M059J (cell line): ENCODE measurements around the gene TMEM255B. TPM values are rescaled to one million over a fixed set of nuclear protein-coding genes. Genes with fewer than 3 reads are reported as not detected.
"Not testable (repeated sequence)": the region's sequence is repeated elsewhere in the genome, so short reads cannot be mapped to it uniquely, and the experiment has no call there.

Experiments
- DNase-seq: peaks from one replicate; pipeline ENCODE4 v3.0.0-alpha.2; 2012; ENCODE audit warnings: low read depth
- total RNA-seq: library from RNA; depleted of rRNA; stranded (reverse); fragments of >200 nt; shearing (Covaris generic); gene quantifications from 2 replicates; pipeline ENCODE4 v1.2.3, GENCODE V29; 2014

TMEM255B gene
- total RNA-seq, 1 experiment from 2014 or later = 3.5 TPM

GRCh38 chr13:113786262-113786841 is 27.3 kb downstream of the TMEM255B start:
- DNase-seq = peak; percentile 77

- no peak for DNase-seq
These were observed 28.7 kb downstream of the TMEM255B start for GRCh38 chr13:113787694-113788093.

DNA sequence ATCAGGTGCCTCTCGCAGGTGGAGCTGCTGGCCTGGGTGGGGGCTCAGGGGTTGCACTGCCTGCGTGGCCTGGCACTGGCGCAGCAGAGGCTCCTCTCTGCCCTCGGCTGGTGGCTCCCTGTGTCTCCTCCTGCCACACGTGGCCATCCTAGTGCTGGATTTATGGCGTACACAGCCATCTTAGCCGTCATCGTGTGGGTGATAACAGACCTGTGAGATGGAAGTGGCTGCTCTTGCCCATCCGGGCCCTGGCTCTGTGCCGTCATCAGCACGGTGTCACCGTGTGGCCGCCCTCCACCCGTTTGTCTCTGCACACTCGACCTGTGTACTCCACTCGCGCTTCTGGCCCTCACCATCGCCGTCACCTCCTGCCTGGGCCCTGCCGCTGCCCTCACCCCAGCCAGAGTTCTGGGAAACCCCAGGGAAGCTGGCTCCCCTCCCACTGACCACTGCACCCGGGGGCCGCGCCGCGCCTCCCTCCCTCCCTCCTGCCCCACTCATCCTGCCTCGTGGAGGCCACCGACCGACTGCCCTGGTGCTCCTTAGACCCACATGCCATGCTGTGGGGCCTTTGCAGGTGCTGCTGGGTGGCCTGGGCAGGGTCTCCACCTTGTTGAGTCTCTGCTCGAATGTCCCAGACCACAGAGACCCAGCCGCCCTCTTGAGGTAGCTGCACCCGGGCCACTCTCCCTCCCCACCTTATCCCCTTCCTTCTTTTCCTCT is 29.5 kb downstream of the TMEM255B start:
- DNase-seq = no peak

GRCh38 chr13:113789167-113789566 is 30.1 kb downstream of the TMEM255B start:
- no peak for DNase-seq

DNA sequence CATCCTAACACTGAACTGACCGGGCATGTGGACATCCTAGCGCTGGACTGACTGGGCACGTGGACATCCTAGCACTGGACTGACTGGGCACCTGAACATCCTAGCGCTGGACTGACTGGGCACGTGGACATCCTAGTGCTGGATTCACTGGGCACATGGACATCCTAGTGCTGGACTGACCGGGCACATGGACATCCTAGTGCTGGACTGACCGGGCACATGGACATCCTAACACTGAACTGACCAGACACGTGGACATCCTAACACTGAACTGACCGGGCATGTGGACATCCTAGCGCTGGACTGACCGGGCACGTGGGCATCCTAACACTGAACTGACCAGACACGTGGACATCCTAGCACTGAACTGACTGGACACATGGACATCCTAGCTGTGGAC is 30.9 kb downstream of the TMEM255B start:
- not testable (repeated sequence) for DNase-seq

DNA sequence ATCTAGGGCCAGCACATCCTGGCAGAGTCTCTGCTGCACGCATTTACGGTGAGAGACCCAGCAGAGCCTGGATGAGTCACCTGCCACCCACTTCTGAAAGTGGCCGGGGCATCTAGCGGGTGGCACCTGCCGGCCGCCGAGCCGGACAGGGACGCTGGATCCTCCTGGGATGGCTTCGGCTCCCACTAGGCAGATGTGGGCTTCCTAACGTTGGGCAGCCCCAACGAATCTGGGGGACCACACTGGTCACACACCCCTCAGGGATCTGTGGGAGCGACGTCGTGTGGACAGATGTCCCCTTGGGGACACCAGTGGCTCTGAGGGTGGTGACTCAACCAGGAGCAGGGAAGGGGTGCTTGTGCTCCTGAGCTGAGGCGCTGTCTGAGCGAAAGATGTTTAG is 32.2 kb downstream of the TMEM255B start:
- no peak for DNase-seq

DNA sequence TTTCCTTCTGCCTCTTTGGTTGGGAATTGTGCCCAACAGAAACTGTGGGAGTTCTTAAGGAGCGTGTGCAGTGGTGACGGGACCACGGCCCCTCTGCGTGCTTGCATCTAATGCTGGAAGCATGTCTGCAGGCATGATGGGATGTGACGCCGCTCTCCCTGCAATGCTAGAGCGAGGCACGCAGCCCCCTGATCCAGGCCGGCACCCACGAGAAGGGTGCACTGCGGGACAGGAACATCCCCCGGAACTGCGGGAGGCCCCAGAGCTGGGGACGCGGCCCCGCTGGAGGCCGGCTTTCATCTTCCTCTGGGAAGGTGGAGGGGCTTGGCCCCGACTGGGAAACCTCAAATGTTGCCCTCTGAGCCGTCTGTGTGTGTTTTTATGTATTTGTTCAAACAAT is 32.7 kb downstream of the TMEM255B start:
- DNase-seq = no peak

DNA sequence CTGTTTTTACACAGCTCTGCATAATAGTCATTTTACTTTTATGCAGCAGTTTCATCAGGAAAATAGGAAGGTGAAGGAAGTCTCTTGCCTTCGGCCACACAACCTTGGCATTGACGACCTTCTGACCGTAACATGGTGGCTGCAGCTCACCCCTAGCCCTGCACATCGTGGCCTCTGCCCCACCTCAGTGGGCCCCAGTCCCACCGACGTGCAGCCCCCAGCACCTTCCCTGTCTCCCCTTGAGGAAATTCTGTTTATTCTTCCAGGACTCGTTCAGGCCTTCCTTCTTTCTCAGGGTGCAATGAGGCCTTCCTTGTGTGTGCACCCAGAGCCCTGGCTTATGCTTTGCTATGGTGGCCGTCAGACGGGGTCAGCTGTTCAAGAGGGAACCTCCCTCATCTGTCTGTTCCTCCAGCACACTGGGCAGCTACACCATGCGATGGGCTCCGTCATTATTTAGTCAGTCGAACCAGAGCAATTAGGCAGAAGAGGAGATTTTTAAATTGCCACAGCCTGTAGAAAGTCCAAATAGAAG is 33.3 kb downstream of the TMEM255B start:
- DNase-seq = no peak

GRCh38 chr13:113792886-113793717 is 34.1 kb downstream of the TMEM255B start:
- no peak for DNase-seq

DNA sequence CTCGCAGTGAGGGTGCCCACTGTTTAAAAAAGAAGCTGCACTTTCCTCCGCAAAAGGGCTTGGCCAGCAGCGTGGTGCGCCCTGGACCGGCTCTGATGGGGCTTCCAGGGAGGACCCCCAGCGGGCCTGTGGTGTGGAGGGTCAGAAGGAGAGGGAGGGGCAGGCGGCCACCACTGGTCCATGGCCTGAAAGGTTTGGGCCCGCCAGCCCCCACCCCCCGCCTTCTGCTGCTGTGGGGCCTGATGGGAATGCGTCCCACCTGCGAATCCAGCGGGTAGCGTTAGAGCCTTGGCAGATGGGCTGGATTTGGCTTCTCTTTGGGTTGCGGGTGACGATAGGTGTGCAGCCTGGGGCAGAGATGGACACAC is 34.7 kb downstream of the TMEM255B start:
- DNase-seq = no peak

GRCh38 chr13:113794086-113794485 is 35.1 kb downstream of the TMEM255B start:
- no peak for DNase-seq

- no peak for DNase-seq
These were observed 35.7 kb downstream of the TMEM255B start for GRCh38 chr13:113794764-113795173.

DNA sequence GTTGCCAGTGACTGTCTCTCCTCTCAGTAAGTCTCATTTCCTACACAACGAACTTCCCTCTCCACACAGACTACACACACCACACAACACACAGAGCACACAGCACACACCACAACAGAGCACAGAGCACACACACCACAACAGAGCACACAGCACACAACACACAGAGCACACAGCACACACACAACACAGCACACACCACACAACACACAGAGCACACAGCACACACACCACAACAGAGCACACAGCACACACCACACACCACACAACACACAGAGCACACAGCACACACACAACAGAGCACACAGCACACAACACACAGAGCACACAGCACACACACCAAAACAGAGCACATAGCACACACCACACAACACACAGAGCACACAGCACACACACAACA is 36.3 kb downstream of the TMEM255B start:
- DNase-seq = not testable (repeated sequence)

- DNase-seq = no peak
These were observed 37.4 kb downstream of the TMEM255B start for GRCh38 chr13:113796211-113796963.

DNA sequence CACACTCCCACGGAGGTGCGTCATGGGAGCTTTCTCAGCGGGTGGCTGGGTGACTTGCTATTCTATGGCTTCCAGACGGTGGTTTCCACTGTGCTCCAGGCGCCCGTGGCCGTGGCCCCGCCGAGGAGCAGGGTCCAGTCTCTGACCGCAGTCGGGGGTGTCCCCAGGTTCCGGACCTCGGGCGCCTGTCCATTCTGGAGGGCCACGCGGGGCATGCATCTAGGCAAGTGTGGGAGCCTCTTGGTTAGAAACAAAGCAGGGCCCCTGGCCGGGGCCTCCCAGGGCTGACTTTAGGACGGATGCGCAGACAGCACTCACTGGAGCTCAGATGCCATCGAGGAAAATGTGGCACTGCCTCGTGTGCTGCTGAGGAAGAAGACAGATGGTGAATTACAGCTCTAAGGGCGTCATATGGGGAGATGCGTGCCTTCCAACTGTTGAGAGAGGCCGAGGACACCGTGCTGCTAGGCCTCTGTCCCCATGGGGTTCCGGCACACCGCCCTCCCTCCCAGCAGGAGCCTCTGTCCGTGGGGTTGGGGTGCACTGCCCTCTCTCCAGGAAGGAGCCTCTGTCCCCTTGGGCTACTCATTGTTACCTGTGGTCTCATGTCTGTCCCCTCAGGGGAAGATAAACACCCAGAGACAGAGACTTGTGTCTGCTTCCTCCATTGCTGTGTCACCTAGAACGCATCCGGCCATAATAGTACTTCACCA is 38.1 kb downstream of the TMEM255B start:
- no peak for DNase-seq

DNA sequence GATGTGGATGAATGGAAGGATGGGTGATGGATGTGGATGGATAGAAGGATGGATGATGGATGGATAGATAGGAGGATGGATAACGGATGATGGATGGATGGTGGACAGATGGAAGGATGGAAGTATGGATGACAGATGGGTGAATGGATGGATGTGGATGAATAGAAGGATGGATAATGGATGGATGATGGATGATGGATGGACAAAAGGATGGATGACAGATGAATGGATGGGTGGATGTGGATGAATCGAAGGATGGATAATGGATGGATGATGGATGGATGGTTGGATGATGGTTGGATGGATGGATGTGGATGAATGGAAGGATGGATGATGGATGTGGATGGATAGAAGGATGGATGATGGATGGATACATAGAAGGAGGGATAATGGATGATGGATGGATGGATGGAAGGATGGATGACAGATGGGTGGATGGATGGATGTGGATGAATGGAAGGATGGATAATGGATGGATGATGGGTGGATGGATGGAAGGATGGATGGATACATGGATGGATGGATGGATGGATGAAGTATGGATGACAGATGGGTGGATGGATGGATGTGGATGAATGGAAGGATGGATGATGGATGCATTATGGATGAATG is 39.3 kb downstream of the TMEM255B start:
- DNase-seq = no peak

DNA sequence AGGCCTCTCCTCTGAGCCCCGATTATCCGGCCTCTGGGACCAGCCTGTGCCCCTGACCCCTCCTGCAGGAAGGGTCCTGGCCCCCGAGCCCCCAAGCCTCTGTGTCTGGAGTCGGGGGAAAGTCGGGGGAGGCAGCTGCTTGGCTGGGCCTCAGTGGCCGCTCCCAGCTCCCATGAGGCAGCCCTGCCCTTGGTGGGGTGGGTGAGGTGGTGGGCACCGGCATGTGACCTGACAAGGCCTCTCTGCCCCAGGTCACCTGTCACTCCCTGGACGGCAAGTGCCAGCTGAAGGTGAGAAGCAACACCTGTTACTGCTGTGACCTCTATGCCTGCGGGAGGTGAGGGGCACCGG is 41.5 kb downstream of the TMEM255B start:
- no peak for DNase-seq

DNA sequence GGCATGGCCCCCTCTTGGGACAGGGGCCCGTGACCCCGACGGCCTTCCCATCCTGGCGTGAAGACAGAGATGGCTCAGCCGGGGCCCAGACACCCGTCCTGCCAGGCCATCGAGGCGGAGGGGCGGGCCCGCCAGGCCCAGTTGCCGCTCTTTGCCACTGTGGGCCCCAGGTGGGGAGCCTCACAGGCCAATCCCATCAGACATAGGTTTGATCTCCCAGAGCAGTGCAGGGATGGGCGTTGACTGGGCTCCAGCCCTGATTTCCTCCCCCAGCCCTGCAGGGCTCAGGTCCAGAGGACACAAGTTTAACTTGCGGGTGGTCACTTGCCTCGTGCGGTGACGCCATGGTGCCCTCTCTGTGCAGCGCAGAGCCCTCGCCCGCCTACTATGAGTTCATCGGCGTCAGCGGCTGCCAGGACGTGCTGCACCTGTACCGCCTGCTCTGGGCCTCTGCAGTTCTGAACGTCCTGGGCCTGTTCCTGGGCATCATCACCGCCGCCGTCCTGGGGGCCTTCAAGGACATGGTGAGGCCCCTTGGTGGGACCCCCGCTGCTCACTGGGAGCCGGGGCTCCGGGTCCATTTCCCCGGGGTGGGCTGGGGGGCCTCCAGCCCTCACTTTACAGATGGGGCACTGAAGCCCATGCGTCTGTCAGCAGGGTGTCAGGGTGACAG is 42.4 kb downstream of the TMEM255B start:
- DNase-seq = no peak

GRCh38 chr13:113802090-113802531 is 43.1 kb downstream of the TMEM255B start:
- DNase-seq = peak; percentile 39

- no peak for DNase-seq
These were observed 43.7 kb downstream of the TMEM255B start for GRCh38 chr13:113802761-113803160.
